D721Med (cell line): ENCODE data around the gene CCND1.
A peak's percentile ranks its signal among the peaks of the same experiment; 100 is the strongest.

Experiments used
- DNase-seq: peaks from one replicate; pipeline ENCODE4 v3.0.0; 2011; ENCODE audit warnings: low spot score; ENCODE audit not compliant: insufficient read length
- FAIRE-seq: peaks from 2 replicates; lab custom pipeline; 2011; peaks lifted over from hg19 to GRCh38; lab: Jason Lieb, UNC
- TF ChIP-seq, protein P1 (sequence below): IDR thresholded peaks from 2 replicates; pipeline ENCODE4 v1.5.1; 2012; ENCODE audit warnings: mild to moderate bottlenecking, control low read depth; ENCODE audit not compliant: insufficient read depth; ENCODE audit errors: missing control alignments

The CCND1 gene

DNA sequence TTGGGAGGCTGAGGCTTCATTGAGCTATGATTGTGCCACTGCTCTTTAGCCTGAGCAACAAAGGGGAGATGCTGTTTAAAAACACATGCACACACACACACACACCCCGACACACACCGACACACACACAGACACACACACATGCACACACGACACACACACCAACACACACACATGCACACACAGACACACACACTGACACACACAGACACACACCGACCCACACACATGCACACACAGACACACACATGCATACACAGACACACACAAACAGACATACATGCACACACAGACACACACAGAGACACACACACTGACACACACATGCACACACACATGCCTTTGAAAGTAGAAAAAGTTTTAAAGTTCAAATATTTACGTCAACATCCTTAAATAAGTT, 39.7 kb downstream of the CCND1 start:
- FAIRE-seq (no peak), DNase-seq (no peak)
- TF ChIP-seq, protein P1, sequence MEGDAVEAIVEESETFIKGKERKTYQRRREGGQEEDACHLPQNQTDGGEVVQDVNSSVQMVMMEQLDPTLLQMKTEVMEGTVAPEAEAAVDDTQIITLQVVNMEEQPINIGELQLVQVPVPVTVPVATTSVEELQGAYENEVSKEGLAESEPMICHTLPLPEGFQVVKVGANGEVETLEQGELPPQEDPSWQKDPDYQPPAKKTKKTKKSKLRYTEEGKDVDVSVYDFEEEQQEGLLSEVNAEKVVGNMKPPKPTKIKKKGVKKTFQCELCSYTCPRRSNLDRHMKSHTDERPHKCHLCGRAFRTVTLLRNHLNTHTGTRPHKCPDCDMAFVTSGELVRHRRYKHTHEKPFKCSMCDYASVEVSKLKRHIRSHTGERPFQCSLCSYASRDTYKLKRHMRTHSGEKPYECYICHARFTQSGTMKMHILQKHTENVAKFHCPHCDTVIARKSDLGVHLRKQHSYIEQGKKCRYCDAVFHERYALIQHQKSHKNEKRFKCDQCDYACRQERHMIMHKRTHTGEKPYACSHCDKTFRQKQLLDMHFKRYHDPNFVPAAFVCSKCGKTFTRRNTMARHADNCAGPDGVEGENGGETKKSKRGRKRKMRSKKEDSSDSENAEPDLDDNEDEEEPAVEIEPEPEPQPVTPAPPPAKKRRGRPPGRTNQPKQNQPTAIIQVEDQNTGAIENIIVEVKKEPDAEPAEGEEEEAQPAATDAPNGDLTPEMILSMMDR: no peak

DNA sequence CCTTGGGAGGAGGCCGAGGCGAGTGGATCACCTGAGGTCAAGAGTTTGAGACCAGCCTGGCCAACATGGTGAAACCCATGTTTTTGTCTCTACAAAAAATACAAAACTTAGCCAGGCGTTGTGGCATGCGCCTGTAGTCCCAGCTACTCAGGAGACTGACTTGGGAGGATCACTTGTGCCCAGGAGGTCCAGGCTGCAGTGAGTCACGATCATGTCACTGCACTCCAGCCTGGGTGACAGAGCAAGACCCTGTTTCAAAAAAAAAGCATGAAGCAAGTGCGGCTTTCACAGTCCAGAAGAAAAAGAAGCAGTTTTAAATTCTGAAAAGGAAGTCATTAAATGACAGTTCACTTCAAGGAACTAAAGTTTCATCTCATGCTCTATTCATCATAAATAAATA, 41.3 kb downstream of the CCND1 start:
- DNase-seq: no peak
- TF ChIP-seq, protein P1: no peak
- FAIRE-seq: no peak

DNA sequence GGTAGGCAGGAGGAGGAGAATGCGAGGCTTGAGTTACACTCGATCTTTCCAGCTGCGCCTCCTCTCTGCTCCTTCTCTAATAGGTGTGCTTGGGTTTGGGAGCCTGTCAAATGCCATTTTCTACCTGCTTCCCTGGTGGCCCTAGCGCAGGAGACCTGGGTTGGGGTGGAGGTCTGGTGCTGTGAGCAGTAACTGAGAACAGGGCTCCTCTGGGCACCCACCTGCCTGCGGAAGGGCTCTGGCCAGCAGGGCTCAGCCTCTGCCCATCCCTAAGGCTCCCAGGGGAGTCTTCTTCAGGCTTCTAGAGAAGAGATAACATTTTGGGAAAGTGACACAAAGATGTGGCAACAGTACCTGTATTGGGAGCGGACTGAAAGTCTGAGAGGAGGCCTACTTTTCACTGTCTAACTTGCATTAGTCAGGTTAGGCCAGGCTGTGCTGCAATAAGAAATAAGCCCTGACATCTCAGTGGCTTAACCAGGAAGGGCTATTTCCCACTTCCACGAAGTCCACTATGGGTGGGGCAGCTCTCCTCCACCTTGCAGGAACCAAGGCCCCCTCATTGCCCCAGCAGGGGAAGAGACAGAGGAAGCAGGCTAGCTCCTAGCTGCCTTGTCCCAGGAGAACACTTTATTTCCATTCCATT, 41.8 kb downstream of the CCND1 start:
- TF ChIP-seq, protein P1: no peak
- FAIRE-seq: no peak
- no peak for DNase-seq

DNA sequence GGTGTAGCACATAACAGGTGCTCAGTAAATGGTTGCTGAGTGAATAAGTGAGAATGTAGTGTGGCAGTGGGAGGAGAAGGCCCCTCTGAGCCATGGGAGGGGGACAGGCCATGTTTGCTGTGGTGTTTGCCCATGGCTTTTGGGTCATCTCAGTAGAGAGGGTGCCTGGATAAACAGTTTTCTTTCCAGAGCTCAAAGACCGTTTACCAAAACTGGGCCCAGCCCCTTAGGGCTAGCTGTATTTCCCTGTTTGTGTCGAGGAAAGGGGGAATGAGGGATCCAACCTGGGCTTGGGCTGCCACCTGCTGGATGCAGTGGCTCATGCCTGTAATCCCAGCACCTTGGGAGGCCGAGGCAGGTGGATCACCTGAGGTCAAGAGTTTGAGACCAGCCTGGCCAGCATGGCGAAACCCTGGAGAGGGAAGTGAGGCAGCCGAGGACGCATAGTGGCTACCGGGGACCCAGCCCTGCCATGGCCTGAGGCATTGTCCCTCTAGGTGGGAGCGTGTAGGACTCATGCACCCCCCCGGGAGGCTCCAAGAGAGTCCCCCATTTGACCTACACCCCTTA, 42.9 kb downstream of the CCND1 start:
- TF ChIP-seq, protein P1: peak; percentile 19
- no peak for FAIRE-seq
- DNase-seq: no peak

DNA sequence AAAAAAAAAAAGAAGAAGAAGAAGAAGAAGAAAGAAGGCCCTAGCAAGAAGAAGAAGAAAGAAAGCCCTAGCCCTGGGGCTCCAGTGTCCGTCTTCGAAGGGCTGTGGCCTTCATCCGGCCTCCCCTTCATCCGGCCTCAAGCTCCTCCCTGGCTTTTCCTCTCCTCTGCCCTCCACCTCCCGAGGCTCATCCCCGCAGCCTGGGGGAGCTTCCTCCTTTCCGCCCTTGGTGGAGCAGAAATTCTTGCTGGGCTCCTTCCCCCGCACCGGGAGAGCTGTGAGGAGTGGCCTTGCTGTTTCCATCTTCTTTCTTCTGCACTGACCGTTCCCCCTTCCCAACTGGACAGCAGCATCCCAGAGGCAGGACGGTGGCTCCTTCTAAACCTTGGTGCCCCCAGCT, 43.7 kb downstream of the CCND1 start:
- DNase-seq: no peak
- TF ChIP-seq, protein P1: no peak
- no peak for FAIRE-seq

DNA sequence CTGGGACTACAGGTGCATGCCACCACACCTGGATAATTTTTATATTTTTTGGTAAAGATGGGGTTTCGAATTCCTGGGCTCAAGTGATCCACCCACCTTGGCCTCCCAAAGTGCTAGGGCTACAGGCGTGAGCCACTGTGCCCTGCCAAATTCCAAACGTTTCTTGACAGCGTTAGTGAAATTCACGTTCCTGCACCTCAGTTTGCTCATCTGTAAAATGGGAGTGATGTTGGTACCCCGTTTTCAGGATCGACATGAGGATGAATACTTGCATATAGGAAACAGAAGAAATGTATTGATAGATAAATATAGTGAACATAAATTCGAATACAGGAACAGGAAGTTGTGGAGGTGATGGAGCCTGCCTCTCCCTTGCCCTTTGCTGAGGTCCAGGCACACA, 44.4 kb downstream of the CCND1 start:
- TF ChIP-seq, protein P1: no peak
- no peak for DNase-seq

DNA sequence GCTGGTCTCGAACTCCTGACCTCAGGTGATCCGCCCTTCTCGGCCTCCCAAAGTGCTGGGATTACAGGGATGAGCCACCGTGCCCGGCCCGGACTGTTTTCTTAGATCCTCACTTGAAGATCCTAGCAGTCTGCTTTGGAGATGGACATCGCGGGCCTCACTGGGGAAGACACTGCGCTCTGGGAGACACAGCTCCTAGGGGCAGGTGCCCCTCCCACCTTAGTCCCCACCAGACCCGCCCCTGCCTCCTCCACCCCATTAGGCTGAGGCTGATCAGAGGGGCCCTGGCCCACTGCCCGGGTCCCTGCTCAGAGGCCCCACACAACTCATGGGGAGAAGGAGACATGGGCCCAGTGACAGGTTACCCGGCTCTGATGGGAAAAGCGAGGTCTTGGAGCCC, 45.5 kb downstream of the CCND1 start:
- TF ChIP-seq, protein P1: no peak
- FAIRE-seq (no peak), DNase-seq (no peak)

More for the DNA sequence above, 44.4 kb downstream of the CCND1 start:
- no peak for FAIRE-seq
